K562 (cell line): ENCODE measurements around the gene EPB41L4A. TPM values are rescaled to one million over a fixed set of nuclear protein-coding genes. Genes with fewer than 3 reads are reported as not detected.

Source experiments
- ATAC-seq: fragments of 200-7000 bp; cut with Tn5 transposase; 3 replicates; pipeline ENCODE4 v1.9.1; 2020; ENCODE audit warnings: moderate library complexity
- BruUV-seq: library from RNA; stranded (reverse); fragments of 400-500 nt; replicated peaks from 2 replicates; lab custom pipeline; 2021; lab: Mats Ljungman, UMichigan
- CTCF ChIA-PET: fragments of 300-600 bp; formaldehyde crosslinking; extraction: SDS; loops from one replicate; lab custom pipeline; 2021; ENCODE audit warnings: low intra/inter-chr PET ratio; lab: Yijun Ruan, JAX
- POLR2A ChIA-PET: fragments of 300-600, 350-650 bp; sonication (Branson Sonifier 250); formaldehyde crosslinking; extraction: SDS; loops from one replicate; lab custom pipeline; 2021; ENCODE audit warnings: antibody characterized with exemption, inconsistent platforms; lab: Yijun Ruan, JAX
- DNase-seq, 4 experiments: peaks; one replicate each; pipeline versions ENCODE4 v3.0.0 to v3.0.0-alpha.2; 2011 to 2018; ENCODE audit warnings: low spot score in 3 of 4, mixed read lengths in 3 of 4; ENCODE audit errors: extremely low read depth in 1 of 4
- FAIRE-seq: peaks from 2 replicates; lab custom pipeline; 2011; peaks lifted over from hg19 to GRCh38; lab: Jason Lieb, UNC
- H2AFZ ChIP-seq: 2 replicates; pipeline ENCODE4 v1.6.0; 2011; ENCODE audit warnings: low read depth, low read length, control low read depth, inconsistent platforms
- H3K27ac ChIP-seq: fragments of 200-600 bp; 3 replicates; pipeline ENCODE4 v1.8.0; 2011; ENCODE audit warnings: low read depth, mild to moderate bottlenecking, control low read depth, inconsistent platforms, low read length, moderate library complexity, mixed read lengths; ENCODE audit errors: extremely low read depth
- H3K27me3 ChIP-seq, 2 experiments: fragments of 300-600 bp in 1 of 2; 2 replicates in 1 of 2; 3 replicates in 1 of 2; pipeline versions ENCODE4 v1.6.0 to v1.8.0; 2011; ENCODE audit warnings: inconsistent platforms in 2 of 2, low read length in 2 of 2, mild to moderate bottlenecking in 1 of 2, mixed read lengths in 1 of 2, moderate library complexity in 1 of 2; ENCODE audit not compliant: control insufficient read depth in 2 of 2, insufficient read depth in 2 of 2
- H3K36me3 ChIP-seq: fragments of 300-600 bp; 3 replicates; pipeline ENCODE4 v1.8.0; 2011; ENCODE audit warnings: mild to moderate bottlenecking, low read length, inconsistent platforms; ENCODE audit not compliant: control insufficient read depth, insufficient read depth
- H3K4me1 ChIP-seq, 2 experiments: fragments of 200-600 bp in 1 of 2; replicated peaks in 1 of 2; 2 replicates in 1 of 2; 3 replicates in 1 of 2; pipeline versions ENCODE4 v1.5.1 to v1.8.0; 2011; ENCODE audit warnings: inconsistent platforms in 2 of 2, low read length in 2 of 2, mild to moderate bottlenecking in 1 of 2, mixed read lengths in 1 of 2, moderate library complexity in 1 of 2; ENCODE audit not compliant: control insufficient read depth in 2 of 2, insufficient read depth in 2 of 2
- H3K4me2 ChIP-seq: 2 replicates; pipeline ENCODE4 v1.6.1; 2011; ENCODE audit warnings: low read length, control low read depth, inconsistent platforms, mixed read lengths; ENCODE audit not compliant: insufficient read depth
- H3K4me3 ChIP-seq: fragments of 200-600 bp; sonication (generic), shearing (Covaris generic); 2 replicates; pipeline ENCODE4 v1.5.1; 2016; ENCODE audit warnings: control low read depth, inconsistent platforms
- H3K79me2 ChIP-seq: fragments of 200-600 bp; 3 replicates; pipeline ENCODE4 v1.8.0; 2011; ENCODE audit warnings: low read length, inconsistent platforms; ENCODE audit not compliant: control insufficient read depth, insufficient read depth
- H3K9ac ChIP-seq, 2 experiments: 2 replicates each; pipeline versions ENCODE4 v1.6.0 to v1.6.1; 2011; ENCODE audit warnings: low read depth in 2 of 2, low read length in 2 of 2, control low read depth in 1 of 2, inconsistent platforms in 1 of 2, mild to moderate bottlenecking in 1 of 2, mixed read lengths in 1 of 2; ENCODE audit not compliant: insufficient read depth in 1 of 2
- H3K9me1 ChIP-seq: one replicate; pipeline ENCODE4 v1.6.0; 2011; ENCODE audit warnings: inconsistent platforms, mild to moderate bottlenecking, low read length, moderate library complexity; ENCODE audit not compliant: control insufficient read depth, insufficient read depth
- H3K9me3 ChIP-seq: replicated peaks from 2 replicates; pipeline ENCODE4 v1.5.1; 2011; ENCODE audit warnings: low read depth, low read length, inconsistent platforms; ENCODE audit not compliant: control insufficient read depth, insufficient read depth
- H4K20me1 ChIP-seq: replicated peaks from 2 replicates; pipeline ENCODE4 v1.6.1; 2011; ENCODE audit warnings: low read length, inconsistent platforms, mixed read lengths; ENCODE audit not compliant: control insufficient read depth, insufficient read depth
- BRD4 ChIP-seq: fragments of 200-600 bp; sonication (generic); IDR thresholded peaks from 2 replicates; pipeline ENCODE4 v1.6.1; 2017; ENCODE audit warnings: inconsistent platforms
- EZH2 ChIP-seq: IDR thresholded peaks from 2 replicates; pipeline ENCODE4 v1.6.1; 2012; ENCODE audit warnings: low read depth, mild to moderate bottlenecking, inconsistent platforms, low read length, borderline replicate concordance
- FOXM1 ChIP-seq, 2 experiments: fragments of 450-650 bp in 1 of 2; sonication (generic) in 1 of 2; formaldehyde crosslinking in 1 of 2; IDR thresholded peaks; 2 replicates each; pipeline versions ENCODE4 v1.6.1 to v1.9.0; 2017 to 2022; ENCODE audit warnings: low read depth in 2 of 2, mild to moderate bottlenecking in 2 of 2, missing genetic modification reagents in 1 of 2, moderate library complexity in 1 of 2
- GTF2E2 ChIP-seq: fragments of 200-800 bp; sonication (Bioruptor generic); IDR thresholded peaks from 2 replicates; pipeline ENCODE4 v1.6.1; 2016; ENCODE audit warnings: missing genetic modification characterization, missing compliant biosample characterization
- PRMT5 ChIP-seq: sonication (generic); formaldehyde crosslinking; IDR thresholded peaks from 2 replicates; pipeline ENCODE4 v1.5.0; 2020; ENCODE audit warnings: missing genetic modification reagents
- ZFX ChIP-seq: sonication (generic); formaldehyde crosslinking; IDR thresholded peaks from 2 replicates; pipeline ENCODE4 v1.8.0; 2022; ENCODE audit warnings: mild to moderate bottlenecking, missing genetic modification reagents, moderate library complexity
- ZNF263 ChIP-seq: sonication (generic); formaldehyde crosslinking; IDR thresholded peaks from 2 replicates; pipeline ENCODE4 v1.8.0; 2022; ENCODE audit warnings: mild to moderate bottlenecking, missing genetic modification reagents, borderline replicate concordance
- ZNF274 ChIP-seq: IDR thresholded peaks from 2 replicates; pipeline ENCODE4 v1.6.1; 2011; ENCODE audit warnings: low read depth, mild to moderate bottlenecking, low read length, moderate library complexity, borderline replicate concordance
- in situ Hi-C: fragments of 300-500 bp; cut with MboI; formaldehyde crosslinking; loops from 4 replicates; pipeline ENCODE4 v1.15.0; 2018; ENCODE audit warnings: inconsistent platforms, mixed read lengths
- intact Hi-C: fragments of 100-400 bp; cut with micrococcal nuclease; formaldehyde crosslinking; loops from 2 replicates; pipeline ENCODE4 v1.14.2; 2022
- polyA plus RNA-seq, 8 experiments: library from polyadenylated mRNA; depleted of rRNA in 4 of 8; stranded (reverse) in 5 of 8; unstranded in 3 of 8; fragments of >200 nt; fragmentation: Nextera tagmentation in 2 of 8; fragmentation: Illumina TruSeq in 1 of 8; extraction: Ambion mirVana in 2 of 8; extraction: Trizol in 1 of 8; gene quantifications; 2 replicates each; pipeline versions ENCODE4 v1.2.1 to v1.2.3, GENCODE V29; 2011 to 2014; ENCODE audit warnings: inconsistent platforms in 1 of 8, missing spikeins in 1 of 8
- total RNA-seq, 7 experiments: library from RNA; depleted of rRNA in 6 of 7; stranded (reverse); fragments of >200 nt in 6 of 7; fragmentation: Illumina TruSeq in 2 of 7; extraction: Trizol in 2 of 7; gene quantifications; 2 replicates each; pipeline versions ENCODE4 v1.2.1 to v1.2.3, GENCODE V29; 2011 to 2021; ENCODE audit warnings: low replicate concordance in 1 of 7
- TF ChIP-seq, protein P1 (sequence below): fragments of 450-650 bp; IDR thresholded peaks from 2 replicates; pipeline ENCODE4 v1.7.1; 2018; ENCODE audit warnings: mild to moderate bottlenecking, low read depth; ENCODE audit not compliant: partially characterized antibody
- TF ChIP-seq, protein P2 (sequence below): fragments of 450-650 bp; IDR thresholded peaks from one replicate; pipeline ENCODE4 v1.6.1; 2018; ENCODE audit warnings: mild to moderate bottlenecking, moderate library complexity; ENCODE audit not compliant: partially characterized antibody

The EPB41L4A gene
- total and polyA plus RNA-seq, 9 of the 15 experiments (the other 6 are each of a cell fraction or from before 2014, with no cell fraction given) = 0.04 to 0.35 (median 0.12) TPM; not detected in 3

DNA sequence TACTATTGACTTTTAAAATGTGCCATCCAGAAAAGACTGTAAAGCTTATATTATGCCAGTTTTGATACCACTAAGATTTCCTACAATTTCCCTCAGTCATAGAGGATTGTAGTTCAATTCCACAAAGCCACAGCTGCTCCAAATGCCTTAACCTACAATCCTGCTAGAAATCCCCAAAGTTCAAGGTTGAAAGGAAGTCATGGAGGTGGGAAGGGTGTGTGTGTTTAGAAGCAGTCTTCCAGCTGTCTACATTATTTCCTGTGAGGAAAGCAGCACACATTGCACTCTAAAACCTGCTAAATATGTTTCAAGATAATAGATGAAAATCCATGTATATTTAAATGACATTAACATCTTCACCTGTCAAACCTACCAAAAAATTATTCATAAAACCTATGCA lies 11.8 kb downstream of the EPB41L4A start:
- H3K36me3 ChIP-seq = no peaks in the 10 kb centered on the region
- TF ChIP-seq ZNF274 (no peak), BRD4 (no peak), ZNF263 (CRISPR knock-in tag) (no peak), PRMT5 (no peak), ZFX (no peak), FOXM1 (IDR thresholded peaks at IDR 0.05; ENCODE audit: low read depth) (no peak), FOXM1 (CRISPR knock-in tag; IDR thresholded peaks at IDR 0.05; ENCODE audit: low read depth) (no peak), EZH2 (no peak), GTF2E2 (tag) (no peak)
- TF ChIP-seq, protein P1, sequence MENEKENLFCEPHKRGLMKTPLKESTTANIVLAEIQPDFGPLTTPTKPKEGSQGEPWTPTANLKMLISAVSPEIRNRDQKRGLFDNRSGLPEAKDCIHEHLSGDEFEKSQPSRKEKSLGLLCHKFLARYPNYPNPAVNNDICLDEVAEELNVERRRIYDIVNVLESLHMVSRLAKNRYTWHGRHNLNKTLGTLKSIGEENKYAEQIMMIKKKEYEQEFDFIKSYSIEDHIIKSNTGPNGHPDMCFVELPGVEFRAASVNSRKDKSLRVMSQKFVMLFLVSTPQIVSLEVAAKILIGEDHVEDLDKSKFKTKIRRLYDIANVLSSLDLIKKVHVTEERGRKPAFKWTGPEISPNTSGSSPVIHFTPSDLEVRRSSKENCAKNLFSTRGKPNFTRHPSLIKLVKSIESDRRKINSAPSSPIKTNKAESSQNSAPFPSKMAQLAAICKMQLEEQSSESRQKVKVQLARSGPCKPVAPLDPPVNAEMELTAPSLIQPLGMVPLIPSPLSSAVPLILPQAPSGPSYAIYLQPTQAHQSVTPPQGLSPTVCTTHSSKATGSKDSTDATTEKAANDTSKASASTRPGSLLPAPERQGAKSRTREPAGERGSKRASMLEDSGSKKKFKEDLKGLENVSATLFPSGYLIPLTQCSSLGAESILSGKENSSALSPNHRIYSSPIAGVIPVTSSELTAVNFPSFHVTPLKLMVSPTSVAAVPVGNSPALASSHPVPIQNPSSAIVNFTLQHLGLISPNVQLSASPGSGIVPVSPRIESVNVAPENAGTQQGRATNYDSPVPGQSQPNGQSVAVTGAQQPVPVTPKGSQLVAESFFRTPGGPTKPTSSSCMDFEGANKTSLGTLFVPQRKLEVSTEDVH = no peak
- TF ChIP-seq, protein P2, sequence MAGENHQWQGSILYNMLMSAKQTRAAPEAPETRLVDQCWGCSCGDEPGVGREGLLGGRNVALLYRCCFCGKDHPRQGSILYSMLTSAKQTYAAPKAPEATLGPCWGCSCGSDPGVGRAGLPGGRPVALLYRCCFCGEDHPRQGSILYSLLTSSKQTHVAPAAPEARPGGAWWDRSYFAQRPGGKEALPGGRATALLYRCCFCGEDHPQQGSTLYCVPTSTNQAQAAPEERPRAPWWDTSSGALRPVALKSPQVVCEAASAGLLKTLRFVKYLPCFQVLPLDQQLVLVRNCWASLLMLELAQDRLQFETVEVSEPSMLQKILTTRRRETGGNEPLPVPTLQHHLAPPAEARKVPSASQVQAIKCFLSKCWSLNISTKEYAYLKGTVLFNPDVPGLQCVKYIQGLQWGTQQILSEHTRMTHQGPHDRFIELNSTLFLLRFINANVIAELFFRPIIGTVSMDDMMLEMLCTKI = no peak
- TF ChIP-seq, all 486 proteins: peak for 0
- Histone ChIP-seq H3K9me1 (no peaks in the 10 kb centered on the region), H3K4me1 (no peaks in the 10 kb centered on the region), H3K27me3 (peaks cover 8% of the 10 kb centered on the region in 2 experiments; a peak in 4 of 5 replicates), H3K4me3 (no peak overlapping the region), H3K79me2 (no peaks in the 10 kb centered on the region), H4K20me1 (no peaks in the 10 kb centered on the region), H3K4me2 (no peak overlapping the region), H3K27ac (no peak overlapping the region), H2AFZ (no peak overlapping the region), H3K9me3 (no peaks in the 10 kb centered on the region), H3K9ac (no peak overlapping the region)
- in situ Hi-C loops = no loop called here
- intact Hi-C loops = no loop called here
- POLR2A ChIA-PET = interaction anchor here (1.0 kb wide), 1 partner anchor 24 kb away, joined by 3 read pairs; no protein-coding TSS in a partner anchor
- no TSS peak for BruUV-seq
- DNase-seq (no peak), FAIRE-seq (no peak), ATAC-seq (no peak)
- CTCF ChIA-PET = no interaction called here
